Dedifferentiated amniotic fluid mesenchymal stem cell (primary cell): Measurements from ENCODE around the gene SLC25A3.
"Not testable (repeated sequence)": the region's sequence is repeated elsewhere in the genome, so short reads cannot be mapped to it uniquely, and the experiment has no call there.

Experiments used
- DNase-seq: peaks from one replicate; pipeline ENCODE4 v3.0.0-alpha.2; 2016; ENCODE audit errors: extremely low spot score

Gene SLC25A3

DNA sequence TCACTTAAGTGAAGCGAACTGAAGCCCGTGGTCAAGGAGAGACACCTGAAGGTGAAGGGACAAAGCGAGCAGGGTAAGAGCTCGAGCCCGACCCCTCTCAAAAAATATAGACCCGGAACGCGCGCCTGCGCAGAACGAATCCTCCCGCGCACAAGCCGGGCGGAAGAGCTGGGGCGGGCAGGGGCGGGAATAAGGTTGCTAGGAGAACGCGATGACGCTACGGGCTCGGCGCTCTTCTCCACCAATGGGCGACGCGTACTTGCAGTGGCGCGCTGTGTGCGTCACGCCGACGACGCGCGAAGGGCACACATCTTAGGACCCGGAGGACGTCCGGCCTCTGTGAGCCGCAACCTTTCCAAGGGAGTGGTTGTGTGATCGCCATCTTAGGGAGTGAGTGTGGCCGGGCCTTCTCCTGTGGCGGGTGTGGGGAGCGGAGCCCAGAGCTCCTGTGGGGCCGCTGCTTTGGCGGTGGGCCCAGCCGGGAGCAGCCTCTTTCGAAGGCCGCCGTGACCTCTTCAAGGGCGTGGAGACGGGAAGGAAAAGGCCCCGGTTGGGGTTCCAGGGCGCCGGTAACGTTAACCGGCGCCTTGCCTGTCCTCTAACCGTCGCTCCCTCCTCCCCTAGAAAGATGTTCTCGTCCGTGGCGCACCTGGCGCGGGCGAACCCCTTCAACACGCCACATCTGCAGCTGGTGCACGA is at the start of gene SLC25A3:
Gene SLC25A3 (plus strand): TSS at position 336 of the 699 bp plus-strand sequence. CDS start 293 bp downstream, at position 629.
- DNase-seq = peak; percentile 98

GRCh38 chr12:98543701-98544100 is 49.8 kb upstream of the SLC25A3 start:
- DNase-seq = no peak

DNA sequence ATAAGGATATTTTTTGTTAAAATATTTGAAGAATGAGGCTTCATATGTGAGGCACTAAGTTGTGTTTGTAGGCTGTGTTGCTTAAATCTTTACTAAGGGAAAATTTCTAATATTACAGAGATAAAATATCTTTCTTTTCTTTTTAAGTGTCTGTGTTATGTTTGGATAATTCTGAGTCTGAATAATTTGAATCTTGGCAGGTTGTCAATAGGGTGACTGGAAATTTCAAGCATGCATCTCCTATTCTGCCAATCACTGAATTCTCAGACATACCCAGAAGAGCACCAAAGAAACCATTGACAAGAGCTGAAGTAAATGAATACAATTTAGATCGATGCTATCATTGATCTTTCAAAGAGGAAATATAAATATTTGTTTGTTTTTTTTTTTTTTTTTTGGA is 48.7 kb upstream of the SLC25A3 start:
- peak; percentile 19 for DNase-seq

- DNase-seq = no peak
These were observed 43.9 kb upstream of the SLC25A3 start for GRCh38 chr12:98549371-98550110.

GRCh38 chr12:98551787-98552186 is 41.7 kb upstream of the SLC25A3 start:
- no peak for DNase-seq

DNA sequence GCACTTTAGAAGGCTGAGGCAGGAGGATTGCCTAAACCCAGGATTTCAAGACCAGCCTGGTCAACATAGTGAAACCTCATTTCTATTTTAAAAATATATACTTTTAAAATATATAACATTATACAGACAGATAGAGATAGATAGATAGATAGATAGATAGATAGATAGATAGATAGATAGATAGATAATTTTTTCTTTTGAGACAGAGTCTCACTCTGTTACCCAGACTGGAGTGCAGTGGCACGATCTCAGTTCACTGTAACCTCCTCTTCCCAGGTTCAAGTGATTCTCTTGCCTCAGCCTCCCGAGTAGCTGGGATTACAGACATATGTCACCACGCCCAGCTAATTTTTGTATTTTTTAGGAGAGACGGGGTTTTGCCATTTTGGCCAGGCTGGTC is 35.4 kb upstream of the SLC25A3 start:
- not testable (repeated sequence) for DNase-seq

DNA sequence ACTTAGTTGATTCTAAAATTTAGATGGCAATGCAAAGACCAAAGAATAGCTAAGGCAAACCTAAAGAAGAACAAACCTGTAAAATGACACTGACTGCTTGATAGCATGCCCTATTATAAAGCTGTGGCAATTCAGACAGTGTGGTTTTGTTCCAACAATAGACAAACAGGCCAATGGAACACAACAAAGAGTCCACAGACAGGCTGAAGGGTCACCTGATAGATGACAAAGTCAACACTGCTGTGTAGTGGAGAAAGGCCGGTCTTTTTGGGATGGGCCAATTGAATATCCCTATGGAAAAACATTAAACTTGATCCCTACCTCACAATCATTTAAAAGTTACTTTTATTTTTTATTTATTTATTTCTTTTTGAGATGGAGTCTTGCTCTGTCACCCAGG is 33.8 kb upstream of the SLC25A3 start:
- DNase-seq = no peak

DNA sequence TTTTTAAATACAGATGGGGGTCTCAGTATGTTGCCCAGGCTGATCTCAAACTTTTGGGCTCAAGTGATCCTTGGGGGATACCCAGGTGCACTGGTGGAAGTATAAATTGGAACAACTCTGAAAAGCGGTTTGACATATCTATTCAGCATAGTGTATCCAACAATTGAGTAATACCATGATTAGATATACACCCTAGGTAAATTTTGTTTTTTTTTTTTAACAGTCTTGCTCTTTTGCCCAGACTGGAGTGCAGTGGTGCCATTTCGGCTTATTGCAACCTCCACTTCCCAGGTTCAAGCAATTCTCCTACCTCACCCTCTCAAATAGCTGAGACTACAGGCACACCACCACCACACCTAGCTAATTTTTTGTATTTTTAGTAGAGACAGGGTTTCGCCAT is 31.6 kb upstream of the SLC25A3 start:
- DNase-seq = no peak

- DNase-seq = no peak
These were observed 21.5 kb upstream of the SLC25A3 start for GRCh38 chr12:98572010-98572409.

DNA sequence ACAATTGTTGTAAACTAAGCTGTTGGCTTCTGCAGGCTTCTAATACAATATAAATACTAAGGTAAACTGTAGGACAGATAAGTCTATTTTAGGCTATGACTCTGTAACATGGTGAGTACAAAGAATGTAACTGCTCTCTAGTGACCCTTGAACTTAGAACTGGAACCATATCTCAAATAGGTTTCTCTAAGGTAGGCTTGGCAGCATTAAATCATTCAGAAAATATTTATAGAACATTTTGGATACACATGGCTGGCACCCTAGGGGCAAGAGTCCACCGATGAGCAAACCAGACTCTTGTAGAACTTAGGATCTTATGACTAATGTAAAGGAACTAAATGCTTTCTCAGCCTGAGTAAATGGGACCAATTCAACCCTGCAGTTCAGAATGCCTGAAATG is 19.4 kb upstream of the SLC25A3 start:
- no peak for DNase-seq

DNA sequence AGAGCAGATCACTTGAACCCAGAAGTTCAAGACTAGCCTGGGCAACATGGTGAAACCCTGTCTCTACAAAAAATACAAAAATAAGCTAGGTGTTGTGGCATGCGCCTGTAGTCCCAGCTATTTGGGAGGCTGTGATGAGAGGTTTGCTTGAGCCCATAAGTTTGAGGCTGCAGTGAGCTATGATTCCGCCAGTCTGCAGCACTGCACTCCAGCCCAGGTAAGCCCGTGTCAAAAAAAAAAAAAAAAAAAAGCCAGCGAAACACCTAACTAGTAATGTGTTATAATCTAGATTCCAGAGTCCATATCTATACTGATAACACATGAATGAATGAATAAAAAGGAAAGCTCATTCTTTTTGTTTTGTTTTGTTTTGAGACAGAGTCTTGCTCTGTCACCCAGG is 18.5 kb upstream of the SLC25A3 start:
- no peak for DNase-seq

- not testable (repeated sequence) for DNase-seq
These were observed 16.7 kb upstream of the SLC25A3 start for GRCh38 chr12:98576795-98577194.

DNA sequence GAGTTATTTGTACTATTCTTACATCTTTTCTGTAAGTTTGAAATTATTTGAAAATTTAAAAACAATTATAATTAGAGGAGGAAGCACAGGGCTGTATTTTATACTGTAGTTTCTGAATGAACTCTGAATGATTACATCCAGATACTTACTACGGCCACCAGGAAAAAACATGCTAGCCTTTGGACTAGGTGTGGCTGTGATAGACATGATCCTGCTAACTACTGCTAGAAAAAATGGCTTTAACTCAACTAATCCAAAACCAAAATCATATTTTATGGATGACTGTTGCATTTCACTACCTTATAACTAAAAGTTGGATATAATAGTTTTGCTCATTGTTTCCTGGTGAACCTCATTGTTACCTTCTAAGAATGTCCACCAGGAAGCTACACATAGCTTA is 15.1 kb upstream of the SLC25A3 start:
- no peak for DNase-seq

DNA sequence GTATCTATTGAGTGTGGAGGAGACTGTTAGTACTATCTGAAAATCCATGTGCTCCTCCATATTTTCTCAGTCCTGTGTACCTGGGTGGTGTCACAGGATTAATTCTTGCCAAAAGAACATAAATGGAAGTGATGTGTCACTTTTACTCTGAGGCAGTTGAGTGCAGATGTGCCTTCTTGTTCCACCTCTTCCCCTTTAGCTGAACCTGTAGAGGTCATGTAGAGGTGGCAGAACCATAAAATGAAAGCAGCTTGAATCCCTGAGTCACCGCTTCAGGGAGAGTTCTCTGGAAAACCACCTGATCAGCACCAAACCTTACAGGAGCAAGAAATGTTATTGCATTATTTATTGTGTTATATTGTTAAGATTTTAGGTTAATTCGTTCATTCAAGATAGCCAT is 14.7 kb upstream of the SLC25A3 start:
- no peak for DNase-seq

GRCh38 chr12:98579347-98579746 is 14.1 kb upstream of the SLC25A3 start:
- no peak for DNase-seq

GRCh38 chr12:98579835-98580234 is 13.7 kb upstream of the SLC25A3 start:
- DNase-seq = no peak

- no peak for DNase-seq
These were observed 12.8 kb upstream of the SLC25A3 start for GRCh38 chr12:98580695-98581094.

- DNase-seq = no peak
These were observed 12.4 kb upstream of the SLC25A3 start for GRCh38 chr12:98581101-98581500.

DNA sequence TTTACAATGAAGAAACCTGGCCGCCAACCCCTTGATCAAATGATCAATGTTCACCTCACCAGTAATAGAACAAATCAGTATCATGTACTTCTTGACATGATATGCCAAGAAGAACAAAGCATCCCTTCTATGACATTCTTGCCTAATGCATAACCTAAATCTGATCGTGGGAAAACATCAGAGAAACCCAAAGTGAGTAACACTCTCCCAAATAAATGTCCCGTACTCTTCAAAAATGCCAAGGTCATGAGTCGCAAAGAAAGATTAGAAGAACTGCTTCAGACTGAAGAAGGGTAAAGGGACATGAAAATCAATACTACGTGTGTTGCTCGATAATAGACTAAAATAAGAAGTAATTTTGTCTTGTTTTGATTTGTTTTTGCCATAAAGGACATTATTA is 11.4 kb upstream of the SLC25A3 start:
- no peak for DNase-seq

DNA sequence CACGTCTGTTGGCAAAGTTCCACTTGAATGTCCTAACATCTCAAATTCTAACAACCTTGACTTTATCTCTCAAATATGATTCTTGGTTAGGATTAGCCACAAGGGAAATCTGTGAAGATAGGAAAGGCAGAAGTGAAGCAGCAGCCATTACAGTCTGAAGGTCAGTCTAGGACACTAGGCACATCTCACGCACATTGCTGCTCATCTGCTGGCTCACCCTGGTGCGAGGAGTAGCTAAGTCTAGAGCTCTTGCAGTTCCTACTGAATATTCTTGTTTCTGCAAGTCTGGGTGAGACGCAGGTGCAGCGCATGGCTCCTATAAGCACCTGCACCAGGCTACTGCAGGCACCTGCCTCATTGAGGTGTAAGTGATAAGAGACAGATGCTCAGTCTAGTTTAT is 6.4 kb upstream of the SLC25A3 start:
- no peak for DNase-seq

DNA sequence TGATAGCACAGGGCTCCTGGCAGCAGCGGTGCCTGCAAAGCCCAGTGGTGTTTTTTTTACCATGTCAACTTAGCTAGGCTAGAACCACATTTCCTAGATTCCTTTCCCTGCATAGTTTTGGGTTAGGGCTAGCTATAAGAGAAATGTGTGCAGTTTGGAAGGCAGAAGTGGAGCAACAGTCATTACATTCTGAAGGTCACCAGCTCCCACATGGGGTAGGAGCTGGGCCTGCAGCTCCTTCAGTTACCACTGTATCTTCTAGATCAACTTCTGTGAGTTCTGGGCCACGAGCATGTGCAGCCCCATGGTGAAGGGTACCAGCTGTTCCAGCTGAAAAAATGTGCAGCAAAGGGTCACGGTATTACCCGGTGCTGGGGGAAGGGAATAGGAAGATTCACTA is 2.3 kb upstream of the SLC25A3 start:
- DNase-seq = peak; percentile 15

- no peak for DNase-seq
These were observed 612 bp upstream of the SLC25A3 start for GRCh38 chr12:98592825-98593322.
